Endodermal cell (in vitro differentiated cells): Measurements from ENCODE around the gene DCLK1. TPM values are rescaled to one million over a fixed set of nuclear protein-coding genes. Genes with fewer than 3 reads are reported as not detected.

Source experiments
- DNase-seq: peaks from one replicate; pipeline ENCODE4 v3.0.0-alpha.2; 2017
- H3K27ac ChIP-seq: 2 replicates; pipeline ENCODE4 v1.5.1; 2013; ENCODE audit warnings: mild to moderate bottlenecking, low read depth, low read length, moderate library complexity
- H3K27me3 ChIP-seq: 2 replicates; pipeline ENCODE4 v1.6.1; 2013; ENCODE audit warnings: mild to moderate bottlenecking, low read length, moderate library complexity; ENCODE audit not compliant: insufficient read depth, control insufficient read depth, poor library complexity, severe bottlenecking
- H3K36me3 ChIP-seq: 2 replicates; pipeline ENCODE4 v1.7.0; 2013; ENCODE audit warnings: mild to moderate bottlenecking, low read length, moderate library complexity; ENCODE audit not compliant: control insufficient read depth, insufficient read depth
- H3K4me1 ChIP-seq: one replicate; pipeline ENCODE4 v1.7.0; 2013; ENCODE audit warnings: low read length; ENCODE audit not compliant: control insufficient read depth, insufficient read depth
- H3K4me3 ChIP-seq: 2 replicates; pipeline ENCODE4 v1.5.1; 2013; ENCODE audit warnings: mild to moderate bottlenecking, low read length, moderate library complexity
- H3K9ac ChIP-seq: 2 replicates; pipeline ENCODE4 v1.6.1; 2013; ENCODE audit warnings: mild to moderate bottlenecking, low read length, moderate library complexity; ENCODE audit not compliant: poor library complexity, severe bottlenecking; ENCODE audit errors: extremely low read depth
- H3K9me3 ChIP-seq: 2 replicates; pipeline ENCODE4 v1.6.1; 2013; ENCODE audit warnings: mild to moderate bottlenecking, low read length, moderate library complexity; ENCODE audit not compliant: control insufficient read depth
- H3K27ac Mint-ChIP-seq: 2 replicates; pipeline ENCODE4 v1.8.0; 2020; ENCODE audit warnings: mixed read lengths
- H3K27me3 Mint-ChIP-seq: 2 replicates; pipeline ENCODE4 v1.8.0; 2021; ENCODE audit warnings: mild to moderate bottlenecking, mixed read lengths; ENCODE audit not compliant: insufficient read depth
- H3K36me3 Mint-ChIP-seq: 2 replicates; pipeline ENCODE4 v1.8.0; 2020; ENCODE audit warnings: low read depth, mixed read lengths
- H3K4me1 Mint-ChIP-seq: 2 replicates; pipeline ENCODE4 v1.8.0; 2020; ENCODE audit warnings: mixed read lengths
- H3K4me3 Mint-ChIP-seq: 2 replicates; pipeline ENCODE4 v1.8.0; 2020; ENCODE audit warnings: mild to moderate bottlenecking, moderate library complexity, mixed read lengths
- H3K9me3 Mint-ChIP-seq: 2 replicates; pipeline ENCODE4 v1.8.0; 2020; ENCODE audit warnings: mild to moderate bottlenecking, mixed read lengths
- CTCF ChIP-seq: fragments of 200-600 bp; sonication (generic); conservative IDR thresholded peaks from 2 replicates; pipeline ENCODE4 v1.5.0; 2021; ENCODE audit warnings: antibody characterized with exemption, mild to moderate bottlenecking
- WGBS, 2 experiments: methylation state at CpG; one replicate each; pipeline versions ENCODE4 v1.1.5 to v1.1.7; 2013; ENCODE audit warnings: missing lambda C conversion rate in 2 of 2, mixed read lengths in 1 of 2; ENCODE audit not compliant: insufficient coverage in 1 of 2, insufficient read length in 1 of 2; 5-methylcytosine and 5-hydroxymethylcytosine counted together
- total RNA-seq, 2 donors: library from RNA; stranded (reverse); fragmentation: NEBNext Ultra II Directional in 1 of 2; extraction: Animal tissue kit (Norgen Biotek cat#: 25700) in 1 of 2; gene quantifications; 2 replicates in 1 of 2; 3 replicates in 1 of 2; pipeline ENCODE4 v1.2.1, GENCODE V29; 2021

DCLK1 gene
- total RNA-seq, 2 donors from 2014 or later = 3.0 to 32.8 TPM

- TF ChIP-seq CTCF = no peak
- H3K27me3 ChIP-seq = no peaks in the 10 kb centered on the region
- DNase-seq = no peak
- H3K36me3 ChIP-seq = no peaks in the 10 kb centered on the region
- Mint-ChIP-seq H3K9me3 (no peaks in the 10 kb centered on the region), H3K36me3 (no peaks in the 10 kb centered on the region), H3K27me3 (no peaks in the 10 kb centered on the region), H3K4me3 (no peak overlapping the region), H3K27ac (no peak overlapping the region), H3K4me1 (no peaks in the 10 kb centered on the region)
- WGBS, 2 experiments = 59 to 89% methylated on average over 1 to 3 of the region's 4 CpGs
- no peak overlapping the region for H3K4me3 ChIP-seq
- no peaks in the 10 kb centered on the region for H3K9me3 ChIP-seq
- no peak overlapping the region for H3K27ac ChIP-seq
- H3K4me1 ChIP-seq = no peaks in the 10 kb centered on the region
- H3K9ac ChIP-seq = no peak overlapping the region
Measured at GRCh38 chr13:36061054-36061453, 70.1 kb downstream of the DCLK1 start.

GRCh38 chr13:36059321-36059720 is 71.9 kb downstream of the DCLK1 start:
- Mint-ChIP-seq H3K4me1 (no peaks in the 10 kb centered on the region), H3K4me3 (no peak overlapping the region), H3K36me3 (no peaks in the 10 kb centered on the region), H3K27me3 (no peaks in the 10 kb centered on the region), H3K9me3 (peaks cover 3% of the 10 kb centered on the region), H3K27ac (no peak overlapping the region)
- H3K9me3 ChIP-seq = no peaks in the 10 kb centered on the region
- no peaks in the 10 kb centered on the region for H3K27me3 ChIP-seq
- TF ChIP-seq CTCF = no peak
- no peak overlapping the region for H3K9ac ChIP-seq
- no peak overlapping the region for H3K4me3 ChIP-seq
- DNase-seq = no peak
- no peaks in the 10 kb centered on the region for H3K36me3 ChIP-seq
- WGBS, 2 experiments = 90 to 100% methylated on average over 1 of the region's 1 CpG
- no peaks in the 10 kb centered on the region for H3K4me1 ChIP-seq
- H3K27ac ChIP-seq = no peak overlapping the region

GRCh38 chr13:36058116-36058515 is 73.1 kb downstream of the DCLK1 start:
- WGBS, 2 experiments = 87 to 97% methylated on average over 2 of the region's 2 CpGs
- Histone ChIP-seq H3K4me3 (no peak overlapping the region), H3K36me3 (no peaks in the 10 kb centered on the region), H3K27ac (no peak overlapping the region), H3K9ac (no peak overlapping the region), H3K9me3 (no peaks in the 10 kb centered on the region), H3K4me1 (peaks cover 6% of the 10 kb centered on the region), H3K27me3 (no peaks in the 10 kb centered on the region)
- Mint-ChIP-seq H3K9me3 (peaks cover 3% of the 10 kb centered on the region), H3K4me3 (no peak overlapping the region), H3K36me3 (no peaks in the 10 kb centered on the region), H3K27ac (no peak overlapping the region), H3K27me3 (no peaks in the 10 kb centered on the region), H3K4me1 (peaks cover 4% of the 10 kb centered on the region)
- no peak for DNase-seq
- TF ChIP-seq CTCF = no peak
